HepG2 (cell line): ENCODE results near the gene TIAM2. TPM values are rescaled to one million over a fixed set of nuclear protein-coding genes. Genes with fewer than 3 reads are reported as not detected.
A peak's percentile ranks its signal among the peaks of the same experiment; 100 is the strongest.

Experiments
- AGO2 ChIP-seq: fragments of 200-400 bp; formaldehyde crosslinking; optimal IDR thresholded peaks from 2 replicates; pipeline ENCODE3; 2017; ENCODE audit warnings: mild to moderate bottlenecking, low read depth, low read length, moderate library complexity
- ARID5B ChIP-seq: IDR thresholded peaks from 2 replicates; pipeline ENCODE4 v1.4.0; 2020; ENCODE audit warnings: mild to moderate bottlenecking, missing genetic modification reagents
- CEBPZ ChIP-seq: IDR thresholded peaks from 2 replicates; pipeline ENCODE4 v1.6.1; 2012; ENCODE audit warnings: low read length, improper control_type of control experiment
- MXI1 ChIP-seq: IDR thresholded peaks from 3 replicates; pipeline ENCODE4 v1.6.1; 2012; ENCODE audit warnings: low read depth, low read length, inconsistent platforms, borderline replicate concordance
- PRMT3 ChIP-seq: sonication (generic); formaldehyde crosslinking; IDR thresholded peaks from 2 replicates; pipeline ENCODE4 v1.8.1; 2022; ENCODE audit warnings: low read depth, mild to moderate bottlenecking, moderate library complexity, missing genetic modification reagents, borderline replicate concordance
- REL ChIP-seq: sonication (generic); formaldehyde crosslinking; conservative IDR thresholded peaks from 2 replicates; pipeline ENCODE4 v1.8.0; 2022; ENCODE audit warnings: mild to moderate bottlenecking, missing genetic modification reagents, moderate library complexity
- SNAPC4 ChIP-seq: sonication (generic); formaldehyde crosslinking; IDR thresholded peaks from 2 replicates; pipeline ENCODE4 v1.4.0; 2020; ENCODE audit warnings: mild to moderate bottlenecking, missing genetic modification reagents
- ZBTB38 ChIP-seq: sonication (generic); formaldehyde crosslinking; IDR thresholded peaks from 2 replicates; pipeline ENCODE4 v1.5.1; 2020; ENCODE audit warnings: mild to moderate bottlenecking, missing genetic modification reagents
- ZFP41 ChIP-seq: sonication (generic); formaldehyde crosslinking; IDR thresholded peaks from 2 replicates; pipeline ENCODE4 v1.4.0; 2020; ENCODE audit warnings: mild to moderate bottlenecking, missing genetic modification reagents, borderline replicate concordance
- ZMYM2 ChIP-seq: sonication (generic); formaldehyde crosslinking; IDR thresholded peaks from 2 replicates; pipeline ENCODE4 v1.8.0; 2022; ENCODE audit warnings: mild to moderate bottlenecking, missing genetic modification reagents
- ZNF235 ChIP-seq: sonication (generic); formaldehyde crosslinking; IDR thresholded peaks from 2 replicates; pipeline ENCODE4 v1.8.1; 2023; ENCODE audit warnings: mild to moderate bottlenecking, missing genetic modification reagents, borderline replicate concordance
- ZNF354B ChIP-seq: sonication (generic); formaldehyde crosslinking; IDR thresholded peaks from 2 replicates; pipeline ENCODE4 v1.8.0; 2022; ENCODE audit warnings: mild to moderate bottlenecking, missing genetic modification reagents
- ZNF530 ChIP-seq: sonication (generic); formaldehyde crosslinking; IDR thresholded peaks from 2 replicates; pipeline ENCODE4 v1.5.0; 2020; ENCODE audit warnings: low read depth, mild to moderate bottlenecking, missing genetic modification reagents
- ZNF564 ChIP-seq: sonication (generic); formaldehyde crosslinking; IDR thresholded peaks from 2 replicates; pipeline ENCODE4 v1.8.1; 2023; ENCODE audit warnings: mild to moderate bottlenecking, missing genetic modification reagents
- ZNF720 ChIP-seq: sonication (generic); formaldehyde crosslinking; IDR thresholded peaks from 2 replicates; pipeline ENCODE4 v1.4.0; 2020; ENCODE audit warnings: missing genetic modification reagents
- ZNF766 ChIP-seq: sonication (generic); formaldehyde crosslinking; IDR thresholded peaks from 2 replicates; pipeline ENCODE4 v1.5.0; 2020; ENCODE audit warnings: missing genetic modification reagents, borderline replicate concordance
- ZSCAN30 ChIP-seq: sonication (generic); formaldehyde crosslinking; IDR thresholded peaks from 2 replicates; pipeline ENCODE4 v1.5.0; 2020; ENCODE audit warnings: mild to moderate bottlenecking, missing genetic modification reagents
- polyA plus RNA-seq, 8 experiments: library from polyadenylated mRNA; depleted of rRNA in 3 of 8; stranded (reverse) in 7 of 8; unstranded in 1 of 8; fragments of >200 nt; fragmentation: Illumina TruSeq in 4 of 8; extraction: Trizol in 4 of 8; gene quantifications; 2 replicates each; pipeline versions ENCODE4 v1.2.1 to v1.2.3, GENCODE V29; 2011 to 2016; ENCODE audit warnings: low read depth in 4 of 8, missing spikeins in 1 of 8, mixed read lengths in 1 of 8; ENCODE audit not compliant: insufficient read depth in 1 of 8
- total RNA-seq, 5 experiments: library from RNA; depleted of rRNA; stranded (reverse); fragments of >200 nt; fragmentation: Illumina TruSeq; extraction: Trizol; gene quantifications; 2 replicates each; pipeline ENCODE4 v1.2.3, GENCODE V29; 2016; ENCODE audit warnings: low read depth in 1 of 5

The TIAM2 gene
- total and polyA plus RNA-seq, 2 of the 13 experiments (the other 11 are each of a cell fraction or from before 2014, with no cell fraction given): 4.1 to 4.5 TPM

- TF ChIP-seq ZBTB38 (CRISPR knock-in tag) (peak; percentile 26; the same call in 1 of the 2 replicates), REL (CRISPR knock-in tag) (no peak), ZNF720 (CRISPR knock-in tag) (no peak), CEBPZ (no peak), ZNF530 (no peak), ZNF354B (no peak), SNAPC4 (CRISPR knock-in tag) (no peak), ZSCAN30 (CRISPR knock-in tag) (no peak), ARID5B (peak; percentile 38; the same call in 1 of the 2 replicates), ZNF766 (CRISPR knock-in tag) (no peak), MXI1 (0 out of 3 replicates have a peak, but pooled peaks have one; percentile 34), ZNF564 (CRISPR knock-in tag) (no peak), ZFP41 (CRISPR knock-in tag) (no peak), ZMYM2 (no peak), ZNF235 (no peak), AGO2 (no peak), PRMT3 (CRISPR knock-in tag) (no peak)
These were observed 157.3 kb downstream of the TIAM2 start (continued) for GRCh38 chr6:155152211-155153076.
